HG03565 (cell line): ENCODE results near the gene LRPAP1.

ENCODE experiments used
- ATAC-seq: cut with Tn5 transposase; IDR thresholded peaks from one replicate; pipeline ENCODE4 v1.9.1; 2021; ENCODE audit warnings: mild to moderate bottlenecking, moderate library complexity; ENCODE audit not compliant: unreplicated experiment

LRPAP1 gene

GRCh38 chr4:3488820-3489219, 43.4 kb downstream of the LRPAP1 start:
- ATAC-seq, result no peak

- no peak for ATAC-seq
Measured at GRCh38 chr4:3487861-3488260, 44.4 kb downstream of the LRPAP1 start.

DNA sequence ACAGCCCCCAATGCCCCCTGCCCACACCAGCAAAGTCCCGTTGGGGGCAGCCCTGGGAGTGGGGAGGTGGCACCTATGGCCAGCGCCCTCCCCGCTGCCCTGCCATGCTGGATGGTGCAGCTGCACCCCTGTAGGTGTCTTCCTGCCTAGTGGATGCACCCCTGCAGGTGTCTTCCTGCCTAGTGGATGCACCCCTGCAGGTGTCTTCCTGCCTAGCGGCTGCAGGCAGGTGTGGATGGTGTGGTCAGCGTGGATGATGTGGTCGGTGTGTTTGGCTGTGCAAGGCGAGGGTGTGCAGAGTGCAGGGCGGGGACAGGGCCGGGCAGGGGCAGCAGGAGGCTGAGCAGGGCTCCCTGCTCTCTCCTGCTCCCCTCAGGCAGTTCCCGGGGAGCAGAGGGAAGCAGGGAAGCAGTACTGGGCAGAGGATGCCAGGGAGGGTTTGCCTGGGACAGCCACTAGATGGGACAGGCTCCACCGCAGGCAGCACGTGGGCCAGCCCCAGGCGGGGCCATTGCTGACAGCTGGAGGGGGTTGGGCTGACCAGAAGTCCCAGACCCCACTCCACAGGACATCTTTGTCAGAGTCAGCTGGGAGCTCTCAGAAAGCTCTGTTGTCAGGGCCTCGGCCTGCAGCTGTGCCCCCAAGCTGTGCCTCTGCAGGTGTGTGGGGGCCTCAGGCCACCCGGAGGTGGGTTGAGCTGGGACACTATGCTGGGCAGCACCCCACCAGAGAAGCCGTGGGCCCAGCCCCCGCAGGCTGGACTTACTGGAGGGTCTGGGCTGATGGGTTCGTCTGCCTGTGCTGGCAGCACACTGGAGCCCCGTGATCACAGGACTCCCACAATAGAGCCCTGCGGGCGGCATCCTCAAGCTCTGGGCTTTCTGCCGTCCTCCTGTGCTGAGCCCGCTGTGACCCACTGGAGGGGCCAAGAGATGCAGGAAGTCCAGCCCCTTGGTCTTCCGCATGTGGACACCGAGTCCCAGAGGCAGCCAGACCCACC, 45.4 kb downstream of the LRPAP1 start:
- no peak for ATAC-seq

DNA sequence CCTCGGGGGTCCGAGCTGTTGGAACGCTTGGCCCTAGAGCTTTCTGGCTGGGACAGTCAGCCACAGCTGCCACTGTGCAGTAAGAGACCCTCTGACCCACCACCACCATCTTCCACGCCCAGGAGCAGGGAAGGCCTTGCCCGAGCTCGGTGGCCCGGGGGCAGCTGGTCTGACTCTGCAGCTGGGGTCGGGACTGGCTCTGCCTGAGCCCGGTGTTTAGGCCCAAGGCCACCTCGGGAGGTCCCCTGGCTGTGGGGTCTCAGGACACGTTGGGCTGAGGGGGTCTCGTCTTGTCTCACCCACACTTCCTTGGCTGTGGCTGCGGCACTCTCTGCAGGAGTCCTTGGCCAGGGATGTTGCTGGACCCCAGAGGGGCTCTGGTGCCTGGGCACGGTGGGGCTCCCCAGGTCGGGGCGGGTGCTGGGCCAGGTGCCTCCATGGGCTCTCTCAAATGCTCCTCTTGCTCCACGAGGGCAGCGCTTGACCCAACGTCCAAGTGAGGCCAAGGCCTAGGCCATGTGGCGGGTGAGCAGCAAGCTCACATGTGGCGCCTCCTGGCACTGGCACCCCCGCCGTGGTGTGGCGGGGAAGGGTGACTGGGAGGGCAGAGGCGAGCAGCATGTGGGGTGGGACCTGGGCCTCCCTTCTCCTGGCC, 46.2 kb downstream of the LRPAP1 start:
- no peak for ATAC-seq

DNA sequence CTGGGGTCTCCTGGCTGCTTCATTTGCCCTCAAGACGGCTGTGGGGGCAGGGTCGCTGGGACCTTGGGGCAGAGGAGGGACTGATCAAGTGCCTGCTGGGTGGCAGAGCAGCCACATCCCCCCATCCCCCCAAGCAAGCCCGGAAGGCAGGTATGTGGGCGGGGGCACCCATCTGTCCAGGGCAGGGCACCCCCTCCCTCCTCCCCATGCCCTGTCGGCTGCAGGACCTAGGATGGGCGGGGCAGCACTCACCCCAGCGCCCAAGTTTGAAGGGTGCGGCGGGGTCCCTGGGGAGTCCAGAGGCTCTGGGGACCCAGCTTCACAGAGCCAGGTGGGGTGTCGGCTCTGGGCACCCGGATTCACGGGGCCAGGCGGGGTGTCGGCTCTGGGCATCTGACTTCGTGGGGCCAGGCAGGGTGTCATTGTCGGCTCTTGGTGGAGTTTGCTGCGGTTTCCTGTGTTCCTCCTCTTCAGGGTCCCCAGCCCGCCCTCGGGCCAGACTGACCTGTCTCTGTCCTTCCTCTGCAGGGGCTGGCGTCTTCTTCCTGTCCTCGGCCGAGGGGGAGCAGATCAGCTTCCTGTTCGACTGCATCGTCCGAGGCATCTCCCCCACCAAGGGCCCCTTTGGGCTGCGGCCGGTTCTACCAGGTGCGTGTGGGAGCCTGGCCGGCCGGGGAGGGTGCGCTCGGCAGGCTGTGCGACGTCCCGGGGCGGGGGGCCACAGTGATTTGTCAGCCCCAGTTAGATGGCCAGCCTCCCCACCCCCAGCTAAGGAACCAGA, 47.0 kb downstream of the LRPAP1 start:
- no peak for ATAC-seq

GRCh38 chr4:3484057-3484973, 47.9 kb downstream of the LRPAP1 start:
- no peak for ATAC-seq

DNA sequence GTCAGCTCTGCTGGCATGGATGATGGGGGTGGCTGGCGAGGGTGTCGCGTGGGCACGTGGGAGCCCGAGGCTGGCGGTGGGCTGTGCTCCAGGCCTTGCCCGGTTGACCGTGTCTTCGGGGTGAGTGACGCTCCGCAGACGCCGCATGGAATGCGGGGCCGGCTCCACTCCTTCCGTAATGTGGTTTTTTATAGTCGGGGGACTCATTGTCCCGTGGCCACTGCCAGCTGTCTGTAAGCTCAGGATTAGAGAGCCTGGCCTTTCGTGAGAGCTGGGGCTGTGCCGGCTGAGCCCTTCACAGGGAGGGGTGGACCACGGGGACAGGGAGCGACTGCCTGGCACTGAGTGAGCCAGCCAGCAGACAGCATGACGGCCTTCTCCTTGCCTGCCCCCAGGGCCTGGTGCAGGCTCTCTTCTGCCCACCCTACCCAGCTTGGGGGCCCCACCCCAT, 48.7 kb downstream of the LRPAP1 start:
- no peak for ATAC-seq

- no peak for ATAC-seq
Measured at GRCh38 chr4:3482707-3483106, 49.5 kb downstream of the LRPAP1 start.

DNA sequence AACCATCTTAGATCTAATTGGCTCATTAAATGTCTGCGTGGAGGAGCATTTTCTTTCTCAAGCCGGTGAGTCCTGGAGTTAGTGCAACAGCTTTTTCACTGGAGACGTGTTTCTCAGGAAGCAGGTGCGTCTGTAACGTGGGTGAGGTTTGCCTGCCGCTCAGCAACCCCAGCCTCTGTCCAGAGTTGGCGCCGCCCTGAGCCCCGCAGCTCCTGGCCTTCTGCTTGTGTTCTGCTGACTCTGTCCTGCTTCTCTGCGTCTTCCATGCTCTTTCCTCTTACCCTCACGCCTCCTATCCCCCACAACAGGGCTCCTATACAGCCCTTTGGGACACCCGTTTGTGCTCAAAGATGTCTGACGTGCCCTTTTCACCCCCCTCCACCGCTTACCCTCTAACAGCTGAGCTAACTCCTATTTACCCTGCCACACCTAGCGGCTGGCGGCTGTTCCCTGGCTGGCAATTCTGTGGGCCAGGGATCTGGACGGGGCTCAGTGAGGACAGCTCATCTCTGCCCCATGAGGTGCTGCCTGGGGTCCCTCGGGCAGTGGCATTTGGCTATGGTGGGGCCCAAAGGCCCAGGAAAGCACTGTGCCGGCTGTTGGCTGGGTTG, 50.3 kb downstream of the LRPAP1 start:
- no peak for ATAC-seq

DNA sequence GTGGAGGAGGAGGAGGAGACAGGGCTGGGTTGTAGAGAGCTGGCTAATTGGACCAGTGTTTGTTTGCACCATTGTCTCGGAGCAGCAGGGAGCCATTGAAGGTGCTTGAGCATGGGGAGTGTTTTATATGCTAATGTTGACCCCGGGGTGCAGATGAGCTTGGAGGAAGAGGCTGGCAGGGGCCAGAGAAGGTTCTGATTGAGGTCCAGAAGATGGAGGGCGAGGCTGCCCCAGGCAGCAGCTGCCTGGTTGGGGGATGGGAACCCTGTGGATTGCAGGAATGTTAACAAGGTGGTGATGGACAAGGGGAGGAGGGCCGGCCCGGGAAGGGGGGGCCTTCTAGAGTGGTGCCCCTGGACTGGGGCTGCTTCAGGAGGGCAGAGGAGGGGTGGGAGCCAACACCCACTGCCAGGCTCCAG, 51.1 kb downstream of the LRPAP1 start:
- ATAC-seq, result no peak

- ATAC-seq, result no peak
Measured at GRCh38 chr4:3480528-3481112, 51.6 kb downstream of the LRPAP1 start.

DNA sequence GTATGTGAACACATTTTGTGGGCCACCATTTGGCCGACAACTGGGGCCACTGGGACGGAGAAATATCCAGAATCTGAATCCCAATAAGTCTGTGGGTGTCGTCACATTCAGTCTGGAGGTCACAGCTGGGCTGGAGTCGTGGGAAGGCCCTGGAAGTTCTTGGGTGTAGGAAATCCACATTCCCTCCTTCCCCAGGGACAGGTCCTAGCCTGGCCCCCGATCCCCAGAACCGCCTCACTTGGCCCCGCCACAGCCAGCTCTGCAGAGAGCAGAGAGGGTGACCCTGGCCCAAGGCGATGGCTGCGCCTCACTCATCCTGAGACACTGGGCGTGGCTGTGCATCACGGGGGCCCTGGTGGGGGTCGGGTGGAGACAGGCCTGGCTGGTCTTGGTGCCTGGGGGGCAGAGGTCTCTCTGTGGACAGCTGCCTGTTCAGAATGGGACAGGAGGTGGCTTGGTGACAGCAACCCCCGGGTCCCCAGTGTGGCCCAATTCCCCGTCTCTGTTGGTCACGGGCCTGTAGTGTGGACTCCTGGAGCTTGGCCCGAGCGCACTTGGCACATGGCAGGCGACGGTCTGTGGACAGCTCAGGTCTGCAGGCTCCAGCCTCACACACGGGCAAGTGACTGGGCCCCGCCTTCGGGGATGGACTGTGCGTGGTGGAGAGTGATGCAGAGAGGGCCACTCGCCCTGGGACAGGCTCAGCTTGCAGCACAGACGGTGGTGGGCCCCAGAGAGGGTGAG, 52.7 kb downstream of the LRPAP1 start:
- ATAC-seq, result no peak

DNA sequence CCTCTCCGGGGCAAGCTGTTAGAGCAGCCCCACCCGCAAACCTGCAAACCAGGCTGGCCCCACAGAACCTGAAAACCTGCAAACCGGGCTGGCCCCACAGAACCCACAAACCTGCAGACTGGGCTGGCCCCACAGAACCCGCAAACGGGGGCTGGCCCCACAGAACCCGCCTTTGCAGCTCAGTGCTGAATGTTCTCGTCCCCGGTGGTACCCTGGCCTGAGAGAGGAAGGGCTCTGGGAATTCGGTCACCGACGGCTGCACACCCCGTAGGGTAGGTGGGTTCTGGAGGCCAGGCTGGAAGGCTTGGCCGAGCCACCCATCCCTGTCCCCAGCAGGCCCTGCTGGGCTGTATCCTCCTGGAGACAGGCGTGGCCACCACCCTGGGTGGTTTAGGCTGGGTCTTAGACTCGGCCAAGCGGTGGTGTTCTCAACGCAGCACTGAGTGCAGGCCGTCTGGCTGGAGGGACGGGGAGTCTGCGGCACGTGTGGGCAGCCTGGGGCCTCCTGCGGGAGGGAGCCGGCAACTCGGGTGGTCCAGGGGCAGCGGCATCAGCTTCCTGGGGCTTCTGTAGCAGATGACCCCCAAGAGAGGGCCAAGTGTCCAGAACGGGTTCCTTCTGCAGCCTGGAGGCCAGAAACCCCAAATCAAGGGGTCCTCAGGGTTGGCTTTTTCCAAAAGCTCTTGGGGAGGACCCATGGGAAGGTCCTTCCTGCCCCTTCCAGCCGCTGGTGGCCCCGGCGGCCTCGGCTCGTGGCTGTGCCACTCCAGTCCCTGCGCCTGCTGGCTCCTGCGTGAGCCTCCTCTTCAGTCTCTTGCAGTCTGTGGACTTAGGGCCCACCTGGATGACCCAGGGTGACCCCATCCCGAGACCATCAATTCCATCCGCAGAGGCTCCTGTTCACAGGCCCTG, 53.5 kb downstream of the LRPAP1 start:
- ATAC-seq, result no peak

- ATAC-seq, result no peak
Measured at GRCh38 chr4:3477750-3478430, 54.3 kb downstream of the LRPAP1 start.

GRCh38 chr4:3476936-3477749, 55.1 kb downstream of the LRPAP1 start:
- ATAC-seq, result no peak

DNA sequence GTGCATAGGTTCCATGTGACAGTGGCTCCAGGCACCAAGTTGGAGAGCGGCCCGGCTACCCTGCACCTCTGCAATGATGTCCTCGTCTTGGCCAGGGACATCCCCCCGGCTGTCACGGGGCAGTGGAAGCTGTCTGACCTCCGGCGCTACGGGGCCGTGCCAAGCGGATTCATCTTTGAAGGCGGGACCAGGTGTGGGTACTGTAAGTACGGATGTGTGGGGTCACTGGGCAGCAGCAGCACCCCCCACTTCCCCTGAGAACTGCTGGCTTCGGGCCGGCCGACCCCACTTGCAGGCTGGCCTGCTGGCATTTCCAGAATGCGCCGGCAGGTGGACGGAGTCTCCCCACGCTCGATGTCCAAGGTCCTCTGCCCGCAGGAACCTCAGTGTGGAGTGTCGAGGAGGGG, 55.9 kb downstream of the LRPAP1 start:
- ATAC-seq, result no peak
